ENCODE measurements around the gene RGR.

Gene RGR

GRCh38 chr10:84296091-84296981, 51.5 kb downstream of the RGR start:
- no peak for DNase-seq

DNA sequence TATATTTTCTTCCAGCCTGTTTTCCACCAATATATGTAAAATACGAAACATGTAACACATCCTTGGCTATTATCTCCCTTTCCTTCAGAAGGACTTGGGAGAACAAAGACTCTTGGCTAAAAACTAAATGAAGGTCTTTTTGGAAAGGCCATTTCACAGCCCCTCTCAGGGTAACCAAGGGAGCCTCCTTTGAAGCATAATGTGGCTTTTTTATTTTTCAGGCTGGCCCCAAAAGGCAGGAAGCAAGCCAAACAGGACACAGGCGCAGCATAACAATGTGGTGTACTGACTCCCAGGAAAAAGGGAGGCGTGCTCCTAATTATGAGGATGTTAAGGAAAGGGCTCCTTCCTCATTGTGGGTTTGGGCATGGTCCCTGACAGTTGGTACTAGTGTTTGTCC, 53.2 kb downstream of the RGR start:
- DNase-seq, result no peak

GRCh38 chr10:84302223-84302622, 57.4 kb downstream of the RGR start:
- no peak for DNase-seq

- DNase-seq, result no peak
Measured at GRCh38 chr10:84306751-84307384, 62.0 kb downstream of the RGR start.

DNA sequence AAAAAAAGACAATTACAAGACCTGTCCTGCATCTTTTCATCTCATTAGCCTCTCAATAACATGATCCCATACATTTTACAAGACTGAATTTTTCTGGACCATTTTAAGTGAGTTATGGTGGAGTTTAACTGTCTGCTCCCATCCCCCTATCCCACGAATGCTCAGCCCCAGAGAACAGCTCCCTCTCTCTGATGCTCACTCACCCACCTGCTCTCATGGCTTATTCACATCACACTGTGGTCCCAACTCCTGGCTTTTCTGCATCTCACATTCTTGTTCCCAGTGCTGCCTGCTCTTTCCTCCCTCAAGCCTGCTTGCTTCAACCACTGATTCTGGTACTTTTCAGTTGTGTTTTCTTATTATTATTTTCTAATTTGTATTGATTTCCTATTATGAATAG, 63.2 kb downstream of the RGR start:
- DNase-seq, result no peak

GRCh38 chr10:84308481-84309304, 63.8 kb downstream of the RGR start:
- DNase-seq, result no peak

Measured in activated naive CD4-positive, alpha-beta T cell treated with anti-CD3 and anti-CD28 coated beads, Interleukin-2, amount 50 U/mL, for 16 hours (primary cell).